HG02943 (cell line): Measurements from ENCODE around the gene GPR183.

Source experiments
- ATAC-seq: cut with Tn5 transposase; IDR thresholded peaks from one replicate; pipeline ENCODE4 v1.9.1; 2021; ENCODE audit warnings: mild to moderate bottlenecking, low read depth, moderate library complexity; ENCODE audit not compliant: unreplicated experiment

GPR183 gene

DNA sequence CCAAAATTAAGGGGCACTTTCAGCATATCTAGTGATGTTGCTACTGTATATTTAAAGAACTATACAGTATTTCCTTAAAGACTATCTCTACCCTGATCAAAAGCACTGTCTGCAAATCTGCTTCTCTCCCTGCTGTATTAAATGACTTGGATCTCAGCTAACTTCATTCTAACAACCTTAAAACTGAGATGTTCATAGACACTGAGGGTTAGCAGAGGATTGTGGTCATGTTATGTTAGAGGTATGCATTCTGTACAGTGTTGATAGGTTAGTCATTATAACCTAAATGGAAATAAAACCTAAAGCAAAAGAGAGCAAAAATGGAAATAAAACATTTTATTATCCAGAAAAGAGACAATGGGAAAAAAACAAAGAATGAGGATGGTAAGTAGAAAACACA lies 9.9 kb downstream of the GPR183 start:
- no peak for ATAC-seq

DNA sequence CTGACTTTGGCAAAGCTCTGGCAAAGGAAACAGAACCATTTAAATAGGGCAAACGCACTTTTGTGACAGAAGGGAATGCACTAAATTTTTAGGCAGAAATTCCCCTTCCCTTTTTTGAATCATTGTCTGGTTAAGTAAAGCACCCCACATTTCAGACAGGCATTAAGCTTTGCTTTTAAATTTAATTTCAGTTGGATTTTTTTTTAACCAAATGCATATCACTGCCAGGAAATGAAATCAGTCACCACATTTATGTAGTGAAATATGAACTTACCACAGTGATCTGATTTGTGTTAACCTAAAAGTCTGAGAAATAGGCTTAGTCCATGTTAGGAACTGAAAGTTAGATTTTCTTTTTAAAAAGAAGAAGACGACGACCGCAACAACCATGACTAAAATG lies 10.8 kb downstream of the GPR183 start:
- peak; percentile 60 for ATAC-seq

DNA sequence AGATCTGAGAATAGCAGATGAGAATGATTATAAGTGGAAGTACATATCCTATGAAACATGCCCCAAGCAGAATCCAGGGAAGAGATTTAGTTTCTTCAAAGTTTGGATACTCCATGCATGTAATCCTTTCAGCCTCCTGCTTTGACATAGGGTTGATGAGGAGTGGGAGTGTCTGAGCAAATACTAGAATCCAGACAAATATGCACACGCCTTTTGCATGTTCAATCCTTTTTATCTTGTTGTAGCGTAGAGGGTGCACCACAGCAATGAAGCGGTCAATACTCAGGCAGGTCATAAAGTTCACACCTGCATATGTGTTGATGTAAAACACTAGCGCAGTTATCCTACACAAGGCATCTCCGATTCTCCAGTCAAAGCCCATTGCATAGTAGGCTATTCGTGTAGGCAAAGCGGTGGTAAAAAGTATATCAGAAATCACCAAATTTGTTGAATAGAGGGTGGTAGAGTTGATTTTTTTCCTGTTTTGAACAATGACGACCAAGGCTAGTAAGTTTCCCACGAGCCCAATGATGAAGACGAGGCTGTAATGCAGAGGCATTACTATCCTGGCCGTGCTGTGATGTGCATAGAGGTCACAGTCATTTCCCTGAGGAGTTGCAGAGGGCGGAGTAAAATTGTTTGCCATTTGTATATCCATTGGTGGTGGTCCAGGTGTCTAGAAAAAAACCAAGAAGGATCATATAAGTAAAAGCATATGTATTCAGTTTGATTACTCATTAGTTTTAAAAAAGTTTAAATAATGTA lies 11.5 kb downstream of the GPR183 start:
- ATAC-seq: no peak

DNA sequence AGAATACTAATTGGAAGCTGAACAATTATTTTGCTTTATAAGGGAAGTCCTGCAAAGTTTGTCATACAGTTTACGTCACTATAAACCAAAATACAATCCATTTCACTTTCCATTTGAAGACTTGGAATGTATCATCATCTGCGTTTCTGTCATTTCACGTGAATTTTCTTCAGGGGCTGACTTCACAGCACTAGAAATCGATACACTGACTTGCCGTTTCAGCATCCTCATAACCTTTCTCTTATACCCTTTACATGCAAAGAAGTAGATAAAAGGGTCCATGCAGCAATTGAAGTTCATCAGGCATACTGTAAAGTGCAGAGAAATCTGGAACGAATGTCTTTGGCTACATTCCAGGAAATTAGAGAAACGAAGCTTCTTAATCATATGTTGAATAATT lies 12.2 kb downstream of the GPR183 start:
- ATAC-seq: no peak

DNA sequence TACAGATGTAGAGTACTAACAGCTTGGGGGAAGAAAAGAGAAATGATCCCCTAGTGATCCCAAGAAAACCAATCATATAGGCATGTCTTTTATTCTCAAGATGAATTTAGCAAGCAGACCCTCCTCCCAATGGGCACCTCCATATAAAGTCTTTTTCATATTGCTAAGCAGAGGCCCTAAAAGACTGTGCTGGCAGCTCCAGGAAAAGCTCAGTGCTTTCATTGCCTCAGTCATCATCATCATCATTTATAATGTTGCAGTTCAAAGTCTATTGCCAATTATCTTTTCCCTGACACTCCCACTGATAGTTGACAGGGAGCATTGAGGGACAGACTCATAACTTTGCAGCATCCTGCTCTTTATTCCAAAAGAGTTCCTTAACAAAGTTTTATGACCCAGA lies 13.0 kb downstream of the GPR183 start:
- no peak for ATAC-seq

DNA sequence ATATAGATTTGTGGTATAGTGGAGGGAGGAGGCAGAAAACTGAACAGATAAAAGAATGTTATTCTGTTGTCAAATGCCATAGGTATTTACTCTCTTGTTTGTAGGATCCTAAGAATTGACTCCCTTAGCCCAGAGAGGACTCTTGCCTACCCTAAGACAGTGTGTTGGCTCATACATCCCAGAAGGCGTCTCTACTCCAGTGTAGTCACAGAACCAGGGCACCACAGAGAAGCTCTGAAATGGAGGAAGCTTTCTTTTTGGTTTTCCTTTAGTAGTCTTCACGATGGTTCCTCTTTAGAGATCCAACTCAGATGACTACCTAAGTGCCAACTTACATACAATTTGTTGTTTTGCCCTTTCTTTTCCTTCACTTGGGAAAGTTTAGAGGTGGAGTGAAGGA lies 14.0 kb downstream of the GPR183 start:
- no peak for ATAC-seq

DNA sequence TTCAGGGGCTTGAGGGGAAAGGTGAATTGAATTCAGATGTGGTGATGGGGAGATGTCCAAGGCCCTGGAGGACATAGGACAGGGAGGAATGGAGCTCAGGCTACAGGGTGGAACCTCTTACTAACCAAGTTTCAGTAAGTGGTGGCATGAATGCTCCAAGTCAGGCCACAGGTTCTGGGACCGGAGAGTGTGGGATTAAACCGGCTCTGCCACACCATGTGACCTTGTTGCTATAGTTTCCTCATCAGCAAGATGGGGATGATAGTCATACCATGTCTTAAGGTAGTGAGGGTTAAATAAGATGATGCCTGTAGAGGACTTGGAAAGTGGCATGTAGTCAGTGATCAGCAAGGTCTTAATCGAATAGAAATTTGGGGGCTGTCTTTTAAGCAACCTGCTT lies 16.3 kb downstream of the GPR183 start:
- no peak for ATAC-seq

DNA sequence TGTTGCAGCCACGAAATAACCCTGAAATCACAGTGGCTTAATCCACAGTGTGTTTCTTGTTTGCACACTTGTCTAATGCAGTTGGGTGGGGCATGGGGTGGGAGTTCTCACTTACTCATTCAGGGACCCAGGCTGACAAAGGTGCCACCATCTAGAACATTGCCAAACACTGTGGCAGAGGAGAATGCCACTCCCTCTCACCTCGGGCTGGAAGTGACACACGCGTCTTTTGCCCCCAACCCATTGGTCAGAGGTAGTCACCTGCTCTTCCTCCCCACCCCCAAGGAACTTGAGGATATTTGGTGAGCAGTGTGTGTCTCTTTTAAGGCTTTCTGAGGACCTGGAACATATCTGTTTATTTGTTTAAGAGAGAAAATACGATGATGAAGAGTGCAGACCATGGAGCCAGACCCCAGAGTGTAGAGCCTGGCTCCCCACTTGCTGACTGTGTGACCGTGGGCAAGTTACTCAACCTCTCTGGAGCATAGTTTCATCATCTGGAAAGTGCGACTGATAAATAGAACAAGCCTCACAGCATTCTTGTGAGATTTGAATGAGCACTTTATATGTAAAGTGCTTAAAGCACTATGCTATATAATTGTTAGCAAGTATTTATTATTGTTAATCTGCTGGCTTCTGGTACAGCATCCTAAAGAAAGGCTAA lies 17.4 kb downstream of the GPR183 start:
- no peak for ATAC-seq

DNA sequence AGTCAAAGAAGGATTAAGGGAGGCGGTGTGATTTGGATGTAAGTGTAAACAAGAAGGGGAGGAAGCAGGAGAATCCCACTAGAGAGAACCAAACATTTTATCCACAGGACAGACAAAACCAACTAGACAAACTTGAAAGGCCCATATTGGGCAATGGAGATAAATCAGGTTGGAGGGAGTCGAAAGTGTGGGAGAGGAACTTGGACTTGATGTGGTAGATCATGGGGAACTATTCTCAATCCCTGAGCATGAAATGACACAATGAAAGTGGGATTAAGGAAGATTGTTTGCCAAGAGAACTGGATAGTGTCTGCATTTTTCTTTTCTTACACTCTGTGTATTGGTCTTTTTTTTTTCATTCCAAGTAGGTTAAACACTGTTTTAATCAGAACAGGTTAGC lies 17.9 kb downstream of the GPR183 start:
- ATAC-seq: no peak

DNA sequence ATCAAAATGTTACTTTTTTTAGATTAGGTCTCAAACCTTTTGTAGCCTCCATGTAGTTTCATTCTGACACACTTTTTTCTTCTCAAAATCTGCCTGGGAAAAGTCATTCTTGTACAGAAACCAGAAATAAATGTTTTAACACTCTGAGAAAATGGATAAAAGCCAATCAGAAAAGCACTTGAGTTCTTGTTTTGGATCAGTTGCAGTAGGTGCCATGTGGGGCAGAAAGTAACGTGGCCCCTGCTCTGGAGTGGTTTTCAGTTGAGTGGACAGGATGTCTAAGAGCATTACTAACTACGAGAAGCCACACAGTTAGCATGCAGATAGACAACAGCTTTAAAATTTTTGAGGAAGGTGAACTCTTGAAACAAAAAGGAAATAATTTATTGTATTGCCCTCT lies 19.1 kb downstream of the GPR183 start:
- ATAC-seq: peak; percentile 85

DNA sequence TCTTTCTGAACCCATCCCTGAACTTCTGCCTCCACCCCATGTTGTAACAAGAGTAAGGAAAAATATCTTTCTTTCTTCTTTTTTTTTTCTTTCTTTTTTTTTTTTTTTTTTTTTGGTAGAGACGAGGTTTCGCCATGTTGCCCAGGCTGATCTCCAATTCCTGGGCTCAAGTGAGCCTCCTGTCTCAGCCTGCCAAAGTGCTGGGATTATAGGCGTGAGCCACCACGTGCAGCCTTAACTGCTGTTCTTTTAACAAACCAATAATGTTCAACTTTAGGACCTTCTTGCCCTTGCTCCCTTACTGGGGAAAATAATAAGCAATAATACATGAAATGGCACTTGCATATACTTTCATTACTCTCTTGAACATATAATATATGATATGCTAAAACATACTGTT lies 19.6 kb downstream of the GPR183 start:
- no peak for ATAC-seq

DNA sequence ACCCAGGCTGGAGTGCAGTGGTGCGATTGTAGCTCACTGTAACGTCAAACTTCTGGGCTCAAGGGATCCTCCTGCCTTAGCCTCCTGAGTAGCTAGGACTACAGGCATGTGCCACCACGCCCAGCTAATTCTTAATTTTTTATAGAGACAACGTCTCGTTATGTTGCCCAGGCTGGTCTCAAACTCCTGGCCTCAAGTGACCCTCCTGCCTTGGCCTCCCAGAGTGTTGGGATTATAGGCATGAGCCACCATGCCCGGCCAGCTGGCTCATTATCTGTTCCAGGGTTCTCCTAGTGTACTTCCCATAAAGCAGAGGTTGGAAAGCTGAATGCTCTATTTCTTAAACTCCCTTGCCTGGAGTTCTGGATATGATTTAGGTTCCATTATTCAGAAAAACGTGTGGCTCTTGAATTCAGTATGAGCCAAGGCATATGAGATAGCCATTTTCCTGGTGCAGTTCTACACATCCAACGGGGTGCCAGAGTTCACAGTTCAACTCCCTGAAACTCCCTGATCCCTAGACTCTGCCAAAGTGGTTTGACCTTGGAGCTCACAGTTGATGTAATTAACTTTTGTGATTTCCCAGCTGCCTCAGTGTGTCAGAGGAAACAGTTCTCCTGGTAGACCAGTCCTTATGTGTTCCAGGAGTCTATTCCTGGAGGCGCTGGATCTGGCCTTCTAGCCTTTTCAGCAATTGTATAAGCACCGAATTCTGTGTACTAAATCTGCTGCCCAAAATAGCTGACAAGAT lies 21.6 kb downstream of the GPR183 start:
- no peak for ATAC-seq

DNA sequence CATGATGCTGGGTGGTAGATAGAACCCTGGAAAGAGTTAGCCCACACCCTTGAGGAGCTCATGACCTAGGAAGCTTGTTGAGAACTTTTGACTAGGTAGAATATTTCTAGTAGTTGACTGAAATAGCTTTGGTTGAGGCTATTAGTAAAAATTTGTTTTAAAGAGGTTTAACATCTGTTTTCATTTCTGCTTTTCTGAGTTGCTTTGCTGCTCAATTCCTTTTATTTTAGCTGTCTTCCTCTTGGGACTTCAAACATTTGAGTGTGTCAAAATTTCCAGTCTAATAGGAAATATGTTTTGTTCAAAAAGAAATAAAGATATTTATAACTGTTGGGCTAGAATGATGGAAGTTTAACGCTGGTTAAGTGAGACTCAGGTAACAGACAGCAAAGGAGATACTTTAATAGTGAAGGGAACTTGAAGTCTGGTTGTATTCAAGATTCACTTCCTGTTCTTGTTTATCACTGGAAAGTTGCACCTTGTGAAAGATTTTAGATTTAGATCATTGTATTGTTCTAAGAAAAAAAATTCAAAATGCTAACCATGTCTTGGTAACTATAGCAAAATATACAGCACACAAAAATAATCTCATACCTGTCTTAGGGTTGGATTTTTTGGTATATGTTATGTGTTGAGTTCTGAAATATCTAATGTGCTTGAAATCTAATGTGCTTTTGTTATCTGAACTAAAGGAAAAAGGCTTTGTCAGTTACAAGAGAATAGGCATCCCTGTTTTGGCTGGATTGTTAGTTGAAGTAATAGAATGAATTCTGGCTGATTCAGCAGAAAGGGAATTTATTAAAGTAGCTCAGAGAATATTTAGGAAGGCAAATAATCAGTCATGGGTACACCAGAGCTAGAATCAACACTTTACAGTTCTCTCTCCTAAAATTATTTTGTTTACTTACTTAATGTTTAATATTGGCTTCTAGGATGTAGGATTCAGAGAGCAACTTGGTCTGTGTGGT lies 24.7 kb downstream of the GPR183 start:
- peak; percentile 57 for ATAC-seq

DNA sequence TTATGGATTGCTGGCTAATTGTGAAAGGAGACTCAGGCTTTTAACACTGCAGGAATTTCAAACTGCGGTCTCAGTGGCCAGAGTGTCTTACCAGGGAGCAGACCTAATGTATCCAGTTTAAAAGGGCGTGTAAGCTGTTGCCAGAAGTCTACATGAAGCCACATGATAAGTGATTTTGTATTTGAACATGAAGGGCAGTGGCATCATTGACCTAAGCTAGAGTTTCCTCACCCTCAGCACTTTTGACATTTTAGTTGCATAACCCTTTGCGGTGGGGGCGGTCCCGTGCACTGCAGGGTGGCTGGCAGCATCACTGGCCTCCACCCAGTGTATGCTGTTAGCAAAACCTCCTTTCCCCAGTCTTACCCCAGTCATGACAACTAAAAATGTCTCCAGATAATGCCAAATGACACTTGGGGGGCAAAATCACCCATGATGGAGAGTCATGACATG lies 25.4 kb downstream of the GPR183 start:
- peak; percentile 73 for ATAC-seq

DNA sequence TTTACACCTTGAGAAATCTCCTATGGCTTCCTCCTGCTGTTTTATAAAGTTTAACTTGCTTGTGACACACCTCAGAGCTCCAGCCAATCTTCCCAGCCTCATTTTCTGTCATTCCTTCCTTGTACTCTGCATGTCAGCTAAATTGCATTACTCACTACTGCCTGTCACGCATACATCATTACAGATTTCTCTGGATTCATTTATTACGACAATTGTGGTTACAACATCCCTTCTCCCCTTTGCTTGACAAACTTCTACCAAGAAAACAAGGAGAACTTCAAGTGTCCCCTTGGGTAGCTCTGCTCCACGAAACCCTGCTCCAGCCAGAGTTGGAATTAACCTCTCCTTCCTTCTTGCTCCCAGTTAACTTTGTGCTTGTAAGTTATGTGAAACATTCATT lies 27.0 kb downstream of the GPR183 start:
- no peak for ATAC-seq

DNA sequence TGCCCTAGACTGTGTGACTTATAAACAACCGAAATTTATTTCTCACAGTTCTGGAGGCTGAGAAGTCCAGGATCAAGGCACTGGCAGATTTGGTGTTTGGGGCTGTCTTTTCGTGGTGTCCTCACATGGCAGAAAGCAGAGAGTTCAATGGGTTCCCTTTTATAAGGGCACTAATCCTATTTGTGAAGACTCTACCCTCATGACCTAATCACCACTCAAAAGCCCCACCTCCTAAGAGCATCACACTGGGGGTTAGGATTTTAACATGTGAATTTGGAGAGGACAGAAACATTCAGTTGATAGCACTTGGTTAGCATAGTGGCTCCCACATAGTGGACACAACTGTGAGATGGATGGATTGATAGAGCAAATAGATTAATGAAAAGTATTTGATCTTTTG lies 27.6 kb downstream of the GPR183 start:
- no peak for ATAC-seq

DNA sequence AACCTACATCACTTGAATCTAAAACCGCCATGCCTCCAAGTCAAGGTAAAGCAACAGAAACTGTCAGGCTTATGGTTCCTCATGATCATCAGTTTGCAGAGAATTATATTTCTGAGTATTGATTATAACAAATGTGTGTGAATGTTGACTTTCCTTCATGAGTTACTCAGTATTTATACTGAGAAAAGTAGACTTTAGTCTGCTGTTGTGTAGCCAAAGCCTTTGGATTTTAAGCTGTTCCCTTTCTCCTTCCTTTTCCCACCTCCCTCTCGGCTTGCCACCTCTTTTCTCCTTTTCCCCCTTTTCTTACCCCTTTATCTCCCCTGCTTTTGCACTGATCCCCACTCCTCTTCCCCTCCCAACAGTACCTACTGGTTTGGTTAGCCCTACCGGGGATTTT lies 28.4 kb downstream of the GPR183 start:
- ATAC-seq: no peak

DNA sequence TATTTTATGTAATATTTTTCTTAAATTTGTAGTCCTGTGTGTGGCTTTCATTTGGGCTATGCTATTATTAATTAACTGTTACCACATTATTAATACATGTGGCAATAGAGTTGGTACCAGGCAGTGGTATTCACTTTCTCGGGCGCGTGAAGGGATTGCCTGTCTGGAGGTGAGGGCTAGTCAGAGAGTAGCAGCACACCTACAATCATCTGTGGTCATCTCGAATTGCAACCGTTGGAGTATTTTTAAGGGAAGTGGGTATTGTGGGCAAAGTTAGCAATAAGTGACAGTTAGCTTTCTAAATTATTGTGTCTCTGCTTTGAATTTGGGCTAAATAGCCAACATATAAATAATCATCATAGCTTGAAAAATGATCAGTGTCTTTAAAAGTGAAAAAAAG lies 29.0 kb downstream of the GPR183 start:
- ATAC-seq: no peak

DNA sequence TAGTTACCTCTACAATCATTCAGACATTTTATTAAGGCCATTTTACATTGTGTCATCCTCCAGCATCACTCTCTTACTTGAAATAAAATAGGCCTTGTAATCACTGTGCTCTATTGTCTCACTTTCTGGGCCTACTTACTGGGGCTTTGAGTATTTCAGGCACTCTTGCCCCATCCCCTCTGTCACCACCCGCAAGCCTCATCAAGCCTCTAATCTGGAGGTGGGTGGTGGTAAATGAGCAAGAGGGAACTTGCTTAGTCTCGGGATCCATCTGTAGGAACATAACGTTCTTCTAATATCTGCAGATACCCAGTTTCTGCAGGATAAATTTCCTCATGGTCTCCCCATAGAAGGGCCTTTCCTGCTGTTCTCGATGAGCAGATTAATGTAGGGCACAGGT lies 29.6 kb downstream of the GPR183 start:
- ATAC-seq: no peak

DNA sequence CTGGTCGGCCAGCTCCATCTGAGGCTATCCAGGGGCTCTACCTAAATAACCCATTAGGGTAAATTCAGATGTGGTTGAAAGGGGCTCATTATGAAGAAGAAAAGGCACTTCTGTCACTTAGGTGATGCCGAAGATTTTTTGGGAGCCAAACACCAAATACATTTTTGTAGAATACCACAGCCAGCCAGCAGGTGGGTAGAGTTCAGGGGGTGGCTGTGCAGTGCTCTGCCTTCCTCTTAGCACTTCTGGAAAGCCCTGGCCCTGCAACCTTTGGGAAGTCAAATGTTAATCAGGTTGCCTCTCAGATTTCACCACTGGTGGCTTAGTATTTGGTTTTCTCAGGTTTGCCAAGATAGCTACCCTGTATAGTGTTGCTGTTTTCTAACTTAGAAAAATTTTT lies 30.5 kb downstream of the GPR183 start:
- ATAC-seq: no peak
